T1000 (cell line): ENCODE results near the gene PPA2.
"Not testable (repeated sequence)": the region's sequence is repeated elsewhere in the genome, so short reads cannot be mapped to it uniquely, and the experiment has no call there.

Experiments used
- DNase-seq: peaks from one replicate; lab custom pipeline; 2025; ENCODE audit warnings: mixed read lengths; lab: John Stamatoyannopoulos, UW

The PPA2 gene

GRCh38 chr4:105473324-105474098, at the start of gene PPA2:
TSS of gene PPA2 (minus strand) at chr4:105474062. CDS start at chr4:105474050, 12 bp downstream.
- DNase-seq = peak; percentile 78

- no peak for DNase-seq
These were observed 47.2 kb upstream of the PPA2 start for GRCh38 chr4:105520819-105521790.

GRCh38 chr4:105510245-105510644, 36.4 kb upstream of the PPA2 start:
- DNase-seq = no peak

GRCh38 chr4:105509714-105510113, 35.9 kb upstream of the PPA2 start:
- DNase-seq = no peak

GRCh38 chr4:105509291-105509690, 35.4 kb upstream of the PPA2 start:
- DNase-seq = no peak

- DNase-seq = no peak
These were observed 30.9 kb upstream of the PPA2 start for GRCh38 chr4:105504744-105505143.

GRCh38 chr4:105503484-105503883, 29.6 kb upstream of the PPA2 start:
- no peak for DNase-seq

- no peak for DNase-seq
These were observed 23.0 kb upstream of the PPA2 start for GRCh38 chr4:105496899-105497298.

GRCh38 chr4:105495667-105496066, 21.8 kb upstream of the PPA2 start:
- DNase-seq = no peak

- no peak for DNase-seq
These were observed 16.7 kb upstream of the PPA2 start for GRCh38 chr4:105490523-105490922.

- no peak for DNase-seq
These were observed 10.0 kb upstream of the PPA2 start for GRCh38 chr4:105483840-105484239.

GRCh38 chr4:105474099-105474518, 247 bp upstream of the PPA2 start:
- DNase-seq = no peak

GRCh38 chr4:105472871-105473323, 965 bp downstream of the PPA2 start:
- DNase-seq = no peak

GRCh38 chr4:105471566-105472176, 2.2 kb downstream of the PPA2 start:
- DNase-seq = no peak

- no peak for DNase-seq
These were observed 3.1 kb downstream of the PPA2 start for GRCh38 chr4:105470766-105471165.

GRCh38 chr4:105469736-105470135, 4.1 kb downstream of the PPA2 start:
- DNase-seq = no peak

- DNase-seq = no peak
These were observed 7.3 kb downstream of the PPA2 start for GRCh38 chr4:105466580-105466979.

GRCh38 chr4:105464563-105464962, 9.3 kb downstream of the PPA2 start:
- DNase-seq = not testable (repeated sequence)

- no peak for DNase-seq
These were observed 11.3 kb downstream of the PPA2 start for GRCh38 chr4:105462576-105462975.

GRCh38 chr4:105461621-105462382, 12.1 kb downstream of the PPA2 start:
- no peak for DNase-seq

- no peak for DNase-seq
These were observed 12.6 kb downstream of the PPA2 start for GRCh38 chr4:105461221-105461620.

- no peak for DNase-seq
These were observed 13.6 kb downstream of the PPA2 start for GRCh38 chr4:105460306-105460705.
